GM04503 (cell line): ENCODE results near the gene ARL10.

Experiments used
- DNase-seq: peaks from one replicate; pipeline ENCODE4 v3.0.0-alpha.2; 2012; ENCODE audit warnings: low read depth

The ARL10 gene

GRCh38 chr5:176410486-176411180 is 45.3 kb downstream of the ARL10 start:
- DNase-seq, result no peak

GRCh38 chr5:176412517-176413254 is 47.4 kb downstream of the ARL10 start:
- DNase-seq, result no peak

- DNase-seq, result no peak
These were observed 47.9 kb downstream of the ARL10 start for GRCh38 chr5:176413255-176413565.

- no peak for DNase-seq
These were observed 48.5 kb downstream of the ARL10 start for GRCh38 chr5:176413709-176414191.

GRCh38 chr5:176414704-176415103 is 49.4 kb downstream of the ARL10 start:
- DNase-seq, result no peak

- no peak for DNase-seq
These were observed 50.1 kb downstream of the ARL10 start for GRCh38 chr5:176415240-176415951.

GRCh38 chr5:176415952-176416924 is 51.0 kb downstream of the ARL10 start, which contains the start of gene CLTB:
Gene CLTB, minus strand, starts transcription at chr5:176416539. Its CDS starts 176 bp downstream, at chr5:176416363.
- no peak for DNase-seq

- no peak for DNase-seq
These were observed 51.7 kb downstream of the ARL10 start for GRCh38 chr5:176416965-176417364.

GRCh38 chr5:176418251-176418650 is 53.0 kb downstream of the ARL10 start:
- no peak for DNase-seq

GRCh38 chr5:176420086-176420485 is 54.8 kb downstream of the ARL10 start:
- DNase-seq, result no peak

GRCh38 chr5:176420972-176421544 is 55.8 kb downstream of the ARL10 start:
- DNase-seq, result no peak

- DNase-seq, result no peak
These were observed 58.9 kb downstream of the ARL10 start for GRCh38 chr5:176424181-176424580.

- no peak for DNase-seq
These were observed 59.9 kb downstream of the ARL10 start for GRCh38 chr5:176425138-176425537.

- no peak for DNase-seq
These were observed 60.5 kb downstream of the ARL10 start for GRCh38 chr5:176425791-176426190.

- DNase-seq, result no peak
These were observed 61.6 kb downstream of the ARL10 start for GRCh38 chr5:176426876-176427275.

GRCh38 chr5:176427971-176428370 is 62.7 kb downstream of the ARL10 start:
- DNase-seq, result no peak

GRCh38 chr5:176429972-176430371 is 64.7 kb downstream of the ARL10 start:
- no peak for DNase-seq
